Measurements from ENCODE around the gene CPEB3.
"Not testable (repeated sequence)": the region's sequence is repeated elsewhere in the genome, so short reads cannot be mapped to it uniquely, and the experiment has no call there.

The CPEB3 gene

DNA sequence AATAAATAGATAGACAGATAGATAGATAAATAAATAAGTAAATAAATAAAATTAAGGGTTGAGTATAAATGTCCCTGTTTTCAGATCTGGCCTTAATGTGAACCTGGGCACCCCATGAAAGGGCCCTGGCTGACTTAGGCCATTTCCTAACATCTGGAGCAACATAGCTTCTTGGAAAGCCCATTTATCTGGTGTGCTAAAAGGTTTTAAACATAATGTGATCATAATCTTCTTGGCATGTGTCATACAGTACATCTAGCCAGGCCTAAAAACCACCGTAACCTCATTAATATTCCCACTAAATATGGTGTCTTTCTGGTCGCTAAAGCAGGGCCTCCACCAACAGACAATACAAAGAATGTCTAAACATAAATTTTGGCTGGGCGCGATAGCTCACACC is 224.5 kb downstream of the CPEB3 start:
- no peak for TF ChIP-seq GATA1 (IDR thresholded peaks at IDR 0.05; ENCODE audit: low read depth, low read length)
- TF ChIP-seq POLR2A (IDR thresholded peaks at IDR 0.05; ENCODE audit: low read length), result no peak
- DNase-seq, result no peak

DNA sequence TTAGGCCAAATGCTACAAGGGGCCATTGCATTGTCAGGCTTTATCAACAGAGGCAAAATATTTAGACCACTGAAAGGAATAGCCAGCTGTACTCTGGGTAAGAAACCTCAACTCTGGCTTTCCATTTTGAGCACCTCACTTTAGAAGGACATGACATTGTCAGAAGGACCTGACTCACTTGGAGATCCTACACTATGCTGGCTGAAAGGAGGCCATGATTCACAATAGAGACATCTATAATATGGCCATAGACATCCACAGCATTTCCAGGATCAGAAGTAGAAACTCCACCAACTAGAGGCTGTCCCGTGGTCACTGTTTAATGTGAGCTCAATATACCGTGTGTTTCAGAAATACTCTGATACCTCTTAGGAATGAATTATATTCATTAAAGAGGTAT is 226.4 kb downstream of the CPEB3 start:
- DNase-seq, result no peak
- TF ChIP-seq POLR2A (IDR thresholded peaks at IDR 0.05; ENCODE audit: low read length), result no peak
- TF ChIP-seq GATA1 (IDR thresholded peaks at IDR 0.05; ENCODE audit: low read depth, low read length), result no peak

DNA sequence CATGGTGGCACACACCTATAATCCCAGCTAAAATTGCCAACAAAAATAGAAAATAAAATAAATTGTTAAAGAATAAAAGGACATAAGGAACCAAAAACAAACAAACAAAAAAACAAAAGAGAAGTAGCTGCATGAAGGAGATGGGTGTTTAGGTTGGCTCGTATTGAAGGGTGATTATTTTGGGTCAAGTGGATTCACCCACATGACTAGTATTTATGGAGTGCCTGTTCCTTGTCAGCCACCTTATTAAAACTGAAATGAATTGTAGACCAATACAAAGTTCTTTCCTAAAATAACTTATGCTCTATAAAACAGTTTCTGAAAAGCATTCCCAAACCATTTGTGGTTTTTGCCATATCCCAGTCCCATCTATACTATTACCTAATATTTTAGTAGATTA is 228.6 kb downstream of the CPEB3 start:
- no peak for DNase-seq
- TF ChIP-seq POLR2A (IDR thresholded peaks at IDR 0.05; ENCODE audit: low read length) (no peak), GATA1 (IDR thresholded peaks at IDR 0.05; ENCODE audit: low read depth, low read length) (no peak)

DNA sequence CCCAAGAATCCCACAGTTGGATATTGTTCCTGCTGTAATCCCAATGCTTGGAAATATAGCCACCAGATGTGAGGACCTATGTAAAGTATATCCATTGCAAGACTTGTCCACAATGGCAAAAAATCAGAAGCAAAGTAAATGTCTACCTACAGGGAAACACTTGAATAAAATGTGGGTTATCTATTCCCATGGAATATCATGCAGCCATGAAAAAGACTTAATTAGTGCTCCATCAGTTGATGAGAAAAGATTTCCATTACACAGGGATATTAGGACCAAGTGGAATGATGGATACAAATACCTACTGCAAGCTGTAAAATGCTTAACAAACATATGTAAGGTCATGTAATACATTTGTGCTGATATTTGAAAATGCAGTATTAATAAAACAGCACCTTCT is 236.1 kb downstream of the CPEB3 start:
- DNase-seq, result no peak
- TF ChIP-seq GATA1 (IDR thresholded peaks at IDR 0.05; ENCODE audit: low read depth, low read length) (no peak), POLR2A (IDR thresholded peaks at IDR 0.05; ENCODE audit: low read length) (no peak)

DNA sequence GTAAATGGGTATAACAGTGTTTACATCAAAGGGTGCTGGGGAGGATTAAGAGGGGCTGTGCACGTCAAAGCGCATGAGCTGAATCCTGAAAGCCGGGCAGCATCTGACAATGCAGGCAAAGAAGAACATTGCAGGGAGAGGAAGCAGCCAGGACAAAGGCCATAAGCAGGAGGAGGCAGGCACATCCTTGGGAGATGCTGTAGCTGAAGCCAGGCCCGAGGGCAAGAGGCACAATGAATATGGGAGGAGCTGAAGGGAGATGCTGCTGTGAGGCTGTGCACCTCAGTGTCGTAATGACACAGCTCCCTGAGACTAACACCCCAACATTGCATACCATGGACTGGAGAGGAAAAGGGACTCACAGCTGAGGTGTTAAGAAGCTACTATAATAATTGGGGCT is 238.1 kb downstream of the CPEB3 start:
- TF ChIP-seq POLR2A (IDR thresholded peaks at IDR 0.05; ENCODE audit: low read length) (no peak), GATA1 (IDR thresholded peaks at IDR 0.05; ENCODE audit: low read depth, low read length) (no peak)
- DNase-seq, result no peak

DNA sequence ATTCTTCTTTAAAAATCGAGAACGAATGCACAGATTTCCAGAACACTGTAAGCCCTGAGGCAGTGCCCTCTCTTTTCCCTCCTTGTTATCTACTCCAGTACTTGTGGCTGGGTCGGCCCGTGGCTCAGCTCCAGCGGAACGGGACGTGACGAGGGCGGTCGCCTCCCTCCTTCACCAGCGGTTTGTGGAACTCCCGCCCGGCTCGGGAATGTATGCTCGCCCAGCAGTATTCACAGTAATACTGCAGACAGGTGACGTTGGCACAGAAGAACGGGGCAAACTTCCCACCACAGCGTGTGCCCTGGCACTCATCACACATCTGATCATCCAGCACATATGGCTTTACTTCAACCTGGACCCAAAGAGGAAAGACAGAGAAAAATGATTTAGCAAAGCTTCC is 238.8 kb downstream of the CPEB3 start:
- no peak for DNase-seq
- TF ChIP-seq GATA1 (IDR thresholded peaks at IDR 0.05; ENCODE audit: low read depth, low read length), result no peak
- TF ChIP-seq POLR2A (IDR thresholded peaks at IDR 0.05; ENCODE audit: low read length), result no peak

DNA sequence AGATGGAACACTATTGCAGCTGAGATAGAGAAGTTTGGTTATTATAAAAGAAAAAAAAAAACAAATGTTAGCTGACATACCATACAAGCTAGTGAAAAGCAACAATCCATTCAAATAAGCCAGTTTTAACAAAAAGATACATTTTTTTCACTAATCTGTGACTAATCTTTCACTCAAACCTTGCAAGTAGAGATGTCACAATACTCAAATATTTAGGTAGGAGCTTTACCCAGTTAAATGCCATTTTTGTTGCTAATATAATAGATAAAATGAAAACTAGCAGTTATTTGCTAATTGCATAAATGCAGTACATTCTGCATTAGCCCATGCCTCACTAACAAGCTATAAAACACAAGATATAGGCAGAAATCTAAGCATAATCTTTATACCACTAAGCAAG is 243.7 kb downstream of the CPEB3 start:
- TF ChIP-seq POLR2A (IDR thresholded peaks at IDR 0.05; ENCODE audit: low read length), result no peak
- TF ChIP-seq GATA1 (IDR thresholded peaks at IDR 0.05; ENCODE audit: low read depth, low read length), result no peak
- no peak for DNase-seq

DNA sequence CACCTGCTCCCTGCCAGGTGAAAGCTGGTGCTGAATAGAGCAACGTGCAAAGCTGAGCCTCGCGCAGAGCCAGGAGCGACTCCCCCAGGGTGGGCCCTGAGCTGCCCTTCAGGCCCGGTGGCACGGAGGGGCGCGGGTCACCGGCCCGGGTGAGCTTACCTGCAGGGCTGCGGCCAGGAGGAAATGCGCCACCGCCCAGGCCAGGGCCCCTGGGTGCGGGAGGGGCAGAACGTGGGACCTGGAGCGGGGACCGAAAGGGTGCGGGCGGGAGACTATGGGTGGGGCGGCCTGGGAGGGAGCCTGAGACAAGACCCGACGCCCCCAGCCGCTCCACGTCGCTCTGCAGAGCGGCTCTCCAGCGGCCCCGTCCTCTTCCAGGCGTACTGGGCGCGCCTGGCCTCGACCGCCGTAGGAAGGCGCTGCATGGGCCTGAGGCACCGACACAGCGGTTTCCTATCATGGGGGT is 245.2 kb downstream of the CPEB3 start:
- TF ChIP-seq GATA1 (IDR thresholded peaks at IDR 0.05; ENCODE audit: low read depth, low read length) (no peak), POLR2A (IDR thresholded peaks at IDR 0.05; ENCODE audit: low read length) (no peak)
- DNase-seq, result no peak

DNA sequence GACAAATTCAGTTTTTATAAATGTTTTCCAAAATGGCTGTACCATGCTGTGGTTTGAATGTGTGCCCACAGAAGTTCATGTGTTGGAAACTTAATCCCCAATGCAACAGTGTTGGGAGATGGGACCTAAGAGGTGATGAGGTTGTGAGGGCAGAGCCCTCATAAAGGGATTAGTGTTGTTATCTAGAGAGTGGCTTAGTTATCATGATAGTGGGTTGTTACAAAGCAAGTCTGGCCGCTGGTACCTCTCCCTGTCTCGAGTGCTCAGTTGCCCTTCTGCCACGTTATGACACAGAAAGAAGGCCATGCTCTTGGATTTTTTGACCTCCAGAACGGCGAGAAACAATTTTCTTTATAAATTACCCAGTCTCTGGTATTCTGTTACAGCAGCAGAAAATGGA is 248.3 kb downstream of the CPEB3 start:
- no peak for DNase-seq
- TF ChIP-seq GATA1 (IDR thresholded peaks at IDR 0.05; ENCODE audit: low read depth, low read length), result no peak
- no peak for TF ChIP-seq POLR2A (IDR thresholded peaks at IDR 0.05; ENCODE audit: low read length)

DNA sequence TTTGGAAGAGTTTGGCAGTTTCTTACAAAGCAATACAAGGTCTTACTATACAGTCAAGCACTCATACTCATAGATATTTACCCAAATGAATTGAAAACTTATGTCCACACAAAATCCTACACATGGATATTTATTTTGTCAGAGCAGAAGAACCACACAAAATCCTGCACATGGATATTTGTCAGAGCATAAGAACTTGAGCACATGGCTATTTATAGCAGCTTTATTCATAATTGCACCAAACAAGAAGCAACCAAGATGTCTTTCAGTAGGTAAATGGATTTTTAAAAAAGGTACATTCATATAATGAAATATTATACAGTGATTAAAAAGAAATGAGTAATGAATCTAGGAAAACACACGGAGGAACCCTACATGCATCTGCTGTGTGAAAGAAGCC is 251.9 kb downstream of the CPEB3 start:
- no peak for DNase-seq
- no peak for TF ChIP-seq GATA1 (IDR thresholded peaks at IDR 0.05; ENCODE audit: low read depth, low read length)
- TF ChIP-seq POLR2A (IDR thresholded peaks at IDR 0.05; ENCODE audit: low read length), result no peak

DNA sequence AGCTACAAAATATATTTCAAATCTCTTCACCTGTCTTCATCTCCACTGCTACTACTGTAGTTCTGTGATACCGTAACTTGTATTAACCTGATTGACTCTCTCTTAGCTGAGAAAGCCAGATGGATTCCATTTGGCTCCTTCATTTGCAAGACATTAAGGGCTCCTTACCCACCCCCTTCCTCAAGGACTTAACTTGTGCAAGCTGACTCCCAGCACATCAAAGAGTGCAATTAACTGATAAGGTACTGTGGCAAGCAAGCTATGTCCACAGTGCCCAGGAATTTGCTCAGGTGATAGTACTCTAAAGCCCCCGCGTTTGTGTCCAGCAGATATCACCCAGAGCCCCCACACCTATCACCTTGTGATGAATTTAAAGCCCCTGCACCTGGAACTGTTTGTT is 257.8 kb downstream of the CPEB3 start:
- DNase-seq, result not testable (repeated sequence)

DNA sequence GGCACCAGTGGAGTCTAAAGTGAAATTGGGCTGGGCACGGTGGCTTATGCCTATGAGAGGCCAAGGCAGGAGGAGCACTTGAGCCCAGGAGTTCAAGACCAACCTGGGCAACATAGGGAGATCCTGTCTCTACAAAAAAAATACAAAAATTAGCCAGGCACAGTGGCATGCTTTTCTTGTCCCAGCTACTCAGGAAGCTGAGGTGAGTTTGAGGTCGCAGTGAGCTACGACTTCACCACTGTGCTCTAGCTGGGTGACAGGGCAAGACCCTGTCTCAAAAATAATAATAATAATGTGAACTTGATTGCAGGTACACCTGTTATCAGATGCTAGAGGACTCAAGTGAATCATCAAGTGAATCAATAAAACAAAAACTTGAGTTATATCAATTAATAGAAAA is 259.3 kb downstream of the CPEB3 start:
- no peak for DNase-seq
- TF ChIP-seq GATA1 (IDR thresholded peaks at IDR 0.05; ENCODE audit: low read depth, low read length), result no peak
- TF ChIP-seq POLR2A (IDR thresholded peaks at IDR 0.05; ENCODE audit: low read length), result no peak

DNA sequence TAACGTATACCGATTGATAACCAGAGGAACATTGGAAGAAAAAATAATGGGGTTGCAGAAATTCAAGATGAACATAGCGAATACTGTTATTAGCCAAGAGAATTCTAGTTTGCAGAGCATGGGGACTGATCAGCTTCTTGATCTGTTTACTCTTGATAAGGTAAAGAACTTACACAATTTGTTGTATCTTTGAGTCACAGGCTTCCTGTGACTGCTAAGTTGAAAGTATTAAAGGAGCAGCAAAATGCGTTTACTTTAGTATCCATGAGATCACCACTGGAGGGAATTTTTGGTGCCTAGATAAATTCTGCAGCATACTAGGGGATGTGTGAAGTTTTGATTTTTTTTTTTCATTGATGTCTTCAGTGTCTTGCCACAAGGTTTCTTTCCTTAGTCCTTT is 263.7 kb downstream of the CPEB3 start:
- TF ChIP-seq POLR2A (IDR thresholded peaks at IDR 0.05; ENCODE audit: low read length) (no peak), GATA1 (IDR thresholded peaks at IDR 0.05; ENCODE audit: low read depth, low read length) (no peak)
- DNase-seq, result peak; percentile 83 to 90

DNA sequence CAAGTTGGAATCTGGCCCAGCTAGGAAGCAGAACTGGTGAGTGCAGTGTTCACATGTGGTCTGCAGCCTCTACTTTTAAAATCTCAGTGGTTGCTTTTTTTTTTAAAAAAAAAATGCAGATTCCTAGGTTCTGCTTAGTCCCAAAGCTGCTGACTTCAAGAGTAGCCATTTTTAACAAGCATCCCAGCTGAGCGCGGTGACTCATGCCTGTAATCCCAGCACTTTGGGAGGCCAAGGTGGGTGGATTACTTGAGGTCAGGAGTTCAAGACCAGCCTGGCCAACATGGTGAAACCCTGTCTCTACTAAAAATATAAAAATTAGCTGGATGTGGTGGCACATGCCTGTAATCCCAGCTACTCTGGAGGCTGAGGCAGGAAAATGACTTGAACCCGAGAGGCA is 265.5 kb downstream of the CPEB3 start:
- peak in 1 of 2 experiments; percentile 7 for DNase-seq

DNA sequence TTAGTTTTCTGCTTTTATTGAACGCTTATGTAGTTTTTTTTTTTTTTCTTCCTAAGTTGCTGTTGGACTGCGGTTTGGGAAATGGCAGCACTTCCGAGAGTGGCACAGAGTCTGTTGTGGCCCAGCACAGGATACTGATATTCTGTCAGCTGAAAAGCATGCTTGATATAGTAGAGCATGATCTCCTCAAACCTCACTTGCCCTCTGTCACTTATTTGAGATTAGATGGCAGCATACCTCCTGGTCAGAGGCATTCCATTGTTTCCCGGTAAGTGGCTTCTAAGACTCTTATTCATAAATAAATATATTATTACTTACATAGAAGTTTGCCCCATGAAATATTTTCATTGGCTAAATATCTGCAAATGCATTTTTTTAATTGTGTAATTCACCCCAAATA is 266.2 kb downstream of the CPEB3 start:
- DNase-seq, result no peak
- TF ChIP-seq POLR2A (IDR thresholded peaks at IDR 0.05; ENCODE audit: low read length) (no peak), GATA1 (IDR thresholded peaks at IDR 0.05; ENCODE audit: low read depth, low read length) (no peak)

DNA sequence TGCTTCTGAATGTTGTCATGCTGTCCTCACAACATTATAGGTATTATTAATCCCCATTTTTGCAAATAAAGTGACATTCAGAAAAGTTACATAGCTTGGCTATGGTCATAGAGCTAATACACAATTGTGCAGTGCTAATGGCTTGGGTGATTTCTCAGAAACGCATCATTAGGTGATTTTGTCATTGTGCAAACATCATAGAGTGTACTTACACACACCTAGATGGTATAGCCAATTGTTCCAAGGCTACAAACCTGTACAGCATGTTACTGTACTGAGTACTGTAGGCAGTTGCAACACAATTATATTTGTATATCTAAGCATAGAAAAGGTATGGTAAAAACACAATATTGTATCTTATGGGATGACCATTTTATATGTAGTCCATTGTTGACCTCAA is 276.3 kb downstream of the CPEB3 start:
- TF ChIP-seq GATA1 (IDR thresholded peaks at IDR 0.05; ENCODE audit: low read depth, low read length) (no peak), POLR2A (IDR thresholded peaks at IDR 0.05; ENCODE audit: low read length) (no peak)
- DNase-seq, result no peak
